ENCODE data around the gene POLN.
A peak's percentile ranks its signal among the peaks of the same experiment; 100 is the strongest.

POLN gene

DNA sequence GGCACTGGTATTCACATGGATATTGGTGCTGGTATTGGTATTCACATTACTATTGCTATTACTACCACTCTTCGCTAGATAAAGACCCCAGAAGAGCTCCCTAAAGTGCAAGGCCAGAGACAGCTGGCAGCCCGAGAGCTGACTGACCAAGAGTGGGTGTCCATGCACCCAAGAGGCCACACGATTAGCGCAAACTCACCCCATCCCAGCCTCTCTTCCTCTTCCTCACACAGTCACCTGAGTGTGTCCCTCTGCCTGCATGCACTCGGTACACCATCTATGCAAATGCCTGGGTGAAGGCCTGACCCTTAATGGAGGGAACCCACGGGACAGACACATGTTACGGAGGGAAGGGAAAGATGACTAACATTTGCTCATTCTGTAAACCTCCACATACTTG is 86.7 kb downstream of the POLN start:
- no peak for DNase-seq

DNA sequence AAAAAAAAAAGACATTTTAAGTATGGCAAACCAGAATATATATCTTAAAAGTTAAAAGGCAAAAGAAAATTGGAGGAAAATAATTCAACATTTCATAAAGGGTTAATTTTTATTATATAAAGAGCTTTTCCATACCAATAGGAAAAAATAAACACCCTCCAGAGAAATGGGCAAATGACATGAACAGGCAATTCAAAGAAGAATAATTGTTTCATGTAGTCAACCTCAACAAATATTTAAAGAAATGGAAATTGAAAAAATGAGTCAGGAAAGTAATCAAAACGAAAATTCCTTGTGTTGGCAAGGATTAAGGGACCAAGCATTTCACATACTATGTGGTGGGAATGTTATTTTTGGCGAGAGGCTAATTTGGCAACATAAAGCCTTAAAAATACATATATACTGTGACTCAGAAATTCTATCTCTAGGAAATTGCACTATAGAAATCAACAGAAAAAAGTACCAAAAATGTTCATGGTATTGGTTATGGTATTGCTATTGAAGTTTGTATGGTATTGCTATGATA is 87.6 kb downstream of the POLN start:
- no peak for DNase-seq

DNA sequence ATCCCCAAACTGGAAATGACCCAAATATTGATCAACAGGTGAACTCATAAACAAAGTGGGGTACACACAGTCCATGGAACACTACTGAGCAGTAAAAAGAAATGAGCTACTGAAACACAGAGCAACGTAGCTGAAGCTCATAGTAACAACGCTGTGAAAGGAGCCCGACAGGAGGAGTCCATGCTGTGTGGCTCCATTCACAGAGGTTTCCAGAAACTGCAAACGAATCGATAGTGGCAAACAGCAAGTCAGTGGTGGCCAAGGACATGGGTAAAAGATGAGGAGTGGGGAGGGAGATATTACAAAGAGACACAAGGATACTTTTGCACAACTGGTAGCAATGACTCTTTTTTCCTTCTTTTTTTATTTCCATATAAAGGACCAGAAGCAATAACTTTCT is 90.4 kb downstream of the POLN start:
- DNase-seq = no peak

DNA sequence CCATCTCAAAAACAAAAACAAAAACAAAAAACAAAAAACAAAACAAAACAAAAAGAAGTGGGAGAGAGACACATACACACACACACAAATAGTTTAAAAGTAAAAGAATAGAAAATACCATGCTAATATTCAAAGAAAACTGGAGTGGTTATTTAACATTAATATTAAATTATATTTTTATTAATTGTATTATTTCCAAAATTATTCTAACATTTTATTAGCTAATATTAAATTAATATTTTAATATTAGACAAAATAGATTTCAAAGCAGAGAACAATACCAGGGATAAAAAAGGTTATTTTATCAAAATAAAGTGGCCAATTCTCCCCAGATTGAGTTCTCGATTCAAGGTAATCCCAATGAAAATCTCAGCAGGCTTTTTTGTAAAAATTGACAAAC is 91.8 kb downstream of the POLN start:
- DNase-seq = no peak

DNA sequence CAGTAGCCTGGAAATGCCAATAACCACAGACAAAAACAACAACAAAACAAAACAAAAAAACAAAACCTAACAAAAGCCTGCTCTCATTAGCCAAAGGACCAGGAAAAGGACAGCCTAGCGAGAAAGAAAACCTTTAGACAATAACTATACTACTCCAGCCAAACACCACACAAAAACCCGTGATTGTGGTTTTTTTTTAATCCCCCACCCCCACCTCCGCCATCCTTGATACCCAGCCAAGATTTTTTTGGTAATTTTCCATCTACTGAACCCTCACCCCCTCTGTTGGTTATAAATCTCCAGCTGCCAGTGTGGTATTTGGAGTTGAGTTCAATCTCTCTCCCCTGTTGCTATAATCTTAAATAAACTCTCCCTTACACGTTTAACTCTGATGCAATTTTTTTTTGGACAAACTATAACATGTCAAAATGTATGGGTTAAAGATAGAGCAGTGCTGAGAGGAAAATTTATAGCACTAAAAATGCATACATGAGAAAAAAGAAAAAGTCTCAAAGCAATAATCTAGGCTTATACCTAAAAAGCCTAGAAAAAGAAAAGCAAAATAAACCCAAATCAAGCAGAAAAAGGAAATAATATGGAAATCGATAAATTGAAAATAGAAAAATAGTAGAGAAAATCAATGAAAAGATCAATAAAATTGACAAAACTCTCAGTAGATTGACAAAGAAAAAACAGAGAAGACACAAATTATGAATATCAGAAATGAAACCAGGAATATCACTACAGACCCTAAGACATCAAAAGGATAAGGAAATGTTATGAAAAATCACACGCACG is 99.1 kb downstream of the POLN start:
- no peak for DNase-seq

- DNase-seq = no peak
Measured at GRCh38 chr4:2141762-2142451, 100.0 kb downstream of the POLN start.

- no peak for DNase-seq
Measured at GRCh38 chr4:2141022-2141761, 100.7 kb downstream of the POLN start.

DNA sequence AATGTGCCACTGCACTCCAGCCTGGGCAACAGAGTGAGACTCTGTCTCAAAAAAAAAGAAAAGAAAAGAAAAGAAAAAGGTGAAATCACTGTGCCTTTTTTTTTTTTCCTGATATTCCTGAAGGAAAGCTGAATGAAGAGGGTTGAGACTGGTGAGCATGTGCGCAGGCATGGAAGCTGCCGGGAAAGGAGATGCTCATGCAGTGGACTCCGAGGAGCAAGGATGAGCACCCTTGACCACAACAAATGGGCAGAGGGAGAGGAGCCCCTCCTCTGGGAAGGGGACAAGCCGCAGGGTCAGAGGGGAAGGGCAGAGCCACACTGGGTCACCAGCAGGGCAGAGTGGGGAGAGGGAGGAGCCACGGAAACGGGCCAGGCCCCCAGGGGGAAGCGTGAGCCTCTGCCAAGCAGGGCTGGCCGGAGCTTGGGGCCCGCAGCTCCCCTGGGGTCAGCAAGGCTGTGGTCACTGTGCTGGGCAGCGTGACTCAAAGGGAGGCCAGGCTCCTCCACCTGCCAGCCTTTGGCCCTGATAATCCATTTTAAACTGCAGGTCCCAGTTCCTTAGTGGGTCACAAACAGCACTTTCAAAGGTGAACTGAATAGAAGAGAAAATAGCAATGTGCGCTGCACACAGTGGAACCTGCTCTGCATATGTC is 102.9 kb downstream of the POLN start:
- DNase-seq = no peak

- no peak for DNase-seq
Measured at GRCh38 chr4:2136726-2137125, 105.2 kb downstream of the POLN start.

- peak in 1 of 2 donors; percentile 1 for DNase-seq
Measured at GRCh38 chr4:2135083-2135482, 106.8 kb downstream of the POLN start.

DNA sequence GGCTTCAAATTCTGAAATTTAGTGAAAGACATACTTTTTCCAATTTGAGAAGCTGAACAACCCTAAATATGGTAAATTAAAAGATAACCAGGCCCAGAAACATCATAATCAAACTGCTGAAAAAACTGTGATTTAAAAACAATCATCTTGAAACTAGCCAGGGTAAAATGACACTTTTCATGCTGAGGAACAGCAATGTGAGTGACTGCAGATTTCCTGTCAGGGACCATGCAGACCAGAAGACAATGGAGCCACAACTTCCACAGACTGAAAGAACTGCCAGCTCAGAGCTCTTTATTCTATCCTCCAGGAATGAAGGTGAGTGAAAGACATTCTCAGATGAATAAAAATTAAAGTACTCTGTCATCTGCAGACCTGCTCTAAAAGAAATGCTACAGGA is 109.5 kb downstream of the POLN start:
- DNase-seq = no peak

- no peak for DNase-seq
Measured at GRCh38 chr4:2127609-2128332, 114.2 kb downstream of the POLN start.

DNA sequence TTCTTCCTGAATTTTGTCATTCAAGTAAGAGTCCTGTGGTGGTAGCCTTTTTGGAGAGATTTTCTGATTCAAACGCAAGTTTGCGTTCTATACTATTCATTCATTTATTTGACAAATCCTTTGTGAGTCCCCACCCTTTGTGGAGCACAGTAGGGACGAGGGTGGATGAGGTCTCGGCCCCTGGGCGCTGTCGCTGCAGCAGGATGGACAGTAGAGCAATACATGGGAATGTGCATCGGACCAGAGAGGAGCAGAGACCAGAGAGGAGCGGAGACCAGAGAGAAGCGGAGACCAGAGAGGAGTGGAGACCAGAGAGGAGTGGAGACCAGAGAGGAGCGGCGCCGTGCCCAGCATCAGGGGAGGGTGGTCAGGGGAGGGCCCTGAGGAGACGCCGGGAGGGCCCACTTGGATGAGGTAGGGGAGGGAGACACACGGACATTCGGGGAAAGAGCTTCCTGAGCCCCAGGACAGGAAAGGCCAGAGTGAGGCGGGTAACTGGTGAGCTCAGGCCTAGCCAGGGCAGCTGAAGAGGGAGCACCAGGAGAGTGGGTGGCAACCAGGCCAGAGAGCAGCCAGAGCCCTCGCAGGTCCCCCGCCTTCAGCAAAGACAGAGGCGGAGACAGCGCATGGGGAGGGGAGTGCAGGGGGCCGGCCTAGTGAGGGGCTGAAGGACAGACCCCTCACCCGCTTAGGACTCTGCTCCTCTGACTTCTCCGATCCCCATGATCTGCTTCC is 115.4 kb downstream of the POLN start:
- no peak for DNase-seq

DNA sequence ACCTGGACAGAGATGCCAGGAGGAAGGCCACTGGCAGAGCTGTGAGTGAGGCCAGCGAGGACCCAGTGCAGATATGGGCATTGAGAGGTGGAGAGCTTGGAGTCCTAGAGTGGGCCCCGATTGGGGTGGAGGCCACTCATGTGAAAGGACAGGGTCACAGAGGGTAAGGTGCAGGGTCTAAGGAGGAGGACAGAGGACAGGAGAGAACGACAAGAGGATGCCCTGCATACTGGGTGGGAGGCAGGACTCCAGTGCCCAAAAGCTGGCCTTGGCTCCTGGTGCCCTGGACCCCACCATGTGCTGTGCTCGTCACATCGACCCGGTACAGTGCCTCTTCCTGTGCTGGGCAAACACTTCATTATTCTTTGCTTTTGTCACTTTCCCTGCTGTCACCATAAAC is 116.1 kb downstream of the POLN start:
- DNase-seq = no peak

GRCh38 chr4:2125023-2125422 is 116.9 kb downstream of the POLN start:
- no peak for DNase-seq

- no peak for DNase-seq
Measured at GRCh38 chr4:2116687-2117400, 125.1 kb downstream of the POLN start.

DNA sequence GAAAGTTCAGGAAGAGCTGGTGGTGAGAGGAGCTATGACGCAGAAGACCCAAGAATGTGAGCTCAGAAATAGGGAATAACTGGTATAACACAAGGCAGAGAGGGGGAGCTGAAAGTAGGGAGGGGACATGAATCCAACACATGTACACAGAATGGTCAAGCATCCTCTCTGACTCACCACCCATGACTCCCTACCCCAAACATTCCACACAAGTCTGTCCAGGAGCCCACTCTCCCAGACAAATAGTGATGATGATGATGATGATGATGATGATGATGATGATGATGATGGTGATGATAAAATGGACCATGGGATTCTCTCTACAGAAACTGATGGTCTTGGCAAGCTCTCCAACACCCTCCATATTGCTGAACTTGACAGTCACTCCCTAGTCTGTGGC is 136.4 kb downstream of the POLN start:
- no peak for DNase-seq

- DNase-seq = no peak
Measured at GRCh38 chr4:2104556-2105345, 137.2 kb downstream of the POLN start.

DNA sequence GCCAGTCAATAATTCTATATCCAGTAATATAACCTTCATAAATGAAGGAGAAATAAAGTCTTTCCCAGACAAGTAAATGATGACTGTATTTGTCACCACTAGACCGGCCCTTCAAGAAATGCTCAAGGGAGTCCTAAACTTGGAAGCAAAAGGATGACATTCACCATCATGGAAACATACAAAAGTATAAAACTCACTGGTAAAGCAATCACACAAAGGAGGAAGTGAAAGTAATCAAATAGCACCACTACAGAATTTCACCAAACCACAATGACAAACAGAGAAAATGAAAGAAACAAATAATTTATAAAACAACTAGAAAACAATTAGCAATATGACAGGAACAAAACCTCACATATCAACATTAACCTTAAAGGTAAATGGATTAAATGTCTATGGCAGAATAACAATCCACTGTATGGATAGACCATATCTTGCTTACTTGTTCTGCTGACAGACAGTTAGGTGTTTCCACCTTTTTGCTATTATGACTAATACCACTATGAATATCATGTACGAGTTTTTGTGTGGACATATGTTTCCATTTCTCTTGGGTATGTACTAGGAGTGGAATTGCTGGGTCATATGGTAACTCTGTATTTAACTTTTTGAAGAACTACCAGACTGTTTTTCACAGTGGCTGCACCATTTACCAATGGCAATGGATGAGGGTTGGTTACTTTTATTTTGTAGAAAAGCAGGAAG is 137.9 kb downstream of the POLN start:
- DNase-seq = peak; percentile 4 to 28

Data from inflammatory macrophage treated with lipopolysaccharide for 1 hour (primary cell).